NCI-H2107 treated with DMSO at 0.1 percent for 48 hours (cell line): ENCODE results near the gene CRMP1.

ENCODE experiments used
- DNase-seq: peaks from one replicate; lab custom pipeline; 2025; ENCODE audit not compliant: unreplicated experiment; lab: John Stamatoyannopoulos, UW

Gene CRMP1

GRCh38 chr4:5801696-5802095 is 91.2 kb downstream of the CRMP1 start:
- DNase-seq, result no peak

DNA sequence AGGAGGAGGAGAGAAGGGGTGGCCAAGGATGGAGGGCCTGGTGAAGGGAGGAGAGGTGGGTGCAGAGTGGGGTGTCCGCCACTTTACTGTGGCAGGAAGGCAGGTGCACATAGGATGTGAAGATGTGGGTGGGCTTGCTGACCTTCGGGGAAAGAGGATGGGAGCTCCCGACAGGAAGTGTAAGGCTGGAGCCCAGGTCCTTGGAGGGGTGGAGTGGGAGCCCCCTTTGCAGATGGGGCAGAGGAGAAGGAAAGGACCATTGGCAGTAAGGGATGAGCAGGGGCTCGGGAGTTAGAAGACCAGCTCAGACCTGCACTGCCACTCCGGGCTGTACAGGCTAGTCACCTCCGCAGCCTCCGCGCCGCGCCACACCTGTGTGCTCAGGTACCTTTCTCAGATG is 92.4 kb downstream of the CRMP1 start:
- no peak for DNase-seq

DNA sequence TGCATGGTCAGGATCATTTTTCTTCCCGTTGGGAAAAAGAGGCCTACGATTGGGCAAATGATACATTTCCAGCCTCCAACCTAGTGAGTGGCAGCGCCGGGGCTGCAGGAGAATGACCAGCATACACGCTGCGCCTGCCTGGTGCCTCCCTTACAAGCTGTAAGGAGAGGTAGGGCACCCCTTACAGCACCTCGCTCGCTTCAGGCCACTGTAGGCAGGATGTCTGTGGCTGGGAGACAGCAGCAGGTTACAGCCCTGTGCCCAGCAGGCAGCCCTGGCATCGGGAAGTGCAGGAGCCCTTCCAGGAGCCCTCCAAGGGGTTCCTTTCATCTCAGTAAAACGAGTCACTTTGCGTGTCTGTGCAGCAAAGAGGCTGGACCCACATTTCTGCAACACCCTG is 93.5 kb downstream of the CRMP1 start:
- no peak for DNase-seq

- DNase-seq, result no peak
These were observed 93.9 kb downstream of the CRMP1 start for GRCh38 chr4:5798946-5799345.

- DNase-seq, result no peak
These were observed 94.4 kb downstream of the CRMP1 start for GRCh38 chr4:5798462-5798861.

DNA sequence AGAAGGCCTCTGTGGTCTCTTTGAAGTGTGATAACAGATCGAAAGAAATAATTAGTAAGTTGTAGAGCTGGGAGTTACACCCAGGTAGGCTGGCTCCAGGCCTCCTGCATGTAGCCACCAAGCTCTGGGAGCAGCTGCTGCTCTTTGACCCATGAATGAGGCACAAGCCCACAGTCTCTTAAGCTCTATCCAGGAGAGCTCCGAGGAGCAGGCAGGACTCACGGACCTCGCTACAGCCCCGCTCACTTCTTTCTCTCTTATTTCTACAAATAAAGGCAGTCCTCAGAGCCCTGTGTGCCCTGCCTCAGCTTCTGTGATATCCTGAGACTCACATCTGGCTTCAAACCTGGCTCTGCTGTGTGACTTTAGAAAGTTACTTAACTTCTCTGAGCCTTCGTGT is 95.0 kb downstream of the CRMP1 start:
- no peak for DNase-seq

- DNase-seq, result no peak
These were observed 95.9 kb downstream of the CRMP1 start for GRCh38 chr4:5796976-5797375.

- DNase-seq, result no peak
These were observed 97.3 kb downstream of the CRMP1 start for GRCh38 chr4:5795580-5795979.

GRCh38 chr4:5793514-5793913 is 99.4 kb downstream of the CRMP1 start:
- no peak for DNase-seq

DNA sequence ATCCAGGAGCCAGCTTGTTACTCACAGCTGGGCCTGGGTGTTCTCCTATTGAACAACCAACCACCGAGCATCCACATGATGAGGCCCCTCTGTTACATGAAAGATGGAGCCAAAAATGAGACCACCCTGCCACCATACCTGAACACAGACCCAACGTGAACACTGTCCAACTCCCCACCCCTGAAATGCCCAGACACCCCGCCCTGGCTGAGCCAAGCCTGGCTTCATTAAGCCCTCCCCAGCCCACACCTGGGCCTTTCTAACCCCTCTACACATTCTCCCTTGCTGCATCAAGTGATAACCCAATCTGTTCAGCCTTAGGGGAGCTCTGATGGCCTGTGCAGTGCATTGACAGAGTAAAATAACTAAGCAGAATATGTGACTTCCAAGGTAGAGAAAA is 101.2 kb downstream of the CRMP1 start:
- DNase-seq, result no peak

GRCh38 chr4:5790546-5790857 is 102.4 kb downstream of the CRMP1 start:
- no peak for DNase-seq

GRCh38 chr4:5789141-5789540 is 103.7 kb downstream of the CRMP1 start:
- no peak for DNase-seq

DNA sequence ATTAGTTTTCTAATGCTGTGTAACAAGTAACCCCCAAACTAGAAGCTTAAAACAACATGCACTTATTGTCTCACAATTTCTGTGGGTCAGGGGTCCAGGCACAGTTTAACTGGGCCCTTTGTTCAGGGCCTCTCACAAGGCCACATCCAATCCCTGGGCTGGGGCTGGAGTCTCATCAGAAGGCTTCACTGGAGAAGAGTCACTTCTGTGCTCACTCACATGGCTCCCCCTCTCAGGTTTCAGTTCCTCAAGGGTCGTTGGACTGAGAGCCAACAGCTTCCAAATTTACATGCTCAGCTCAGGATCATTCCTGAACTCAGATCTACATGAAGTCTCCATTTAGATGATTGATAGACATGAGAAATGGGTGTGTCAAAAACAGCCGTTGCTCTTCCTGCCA is 104.7 kb downstream of the CRMP1 start:
- no peak for DNase-seq

DNA sequence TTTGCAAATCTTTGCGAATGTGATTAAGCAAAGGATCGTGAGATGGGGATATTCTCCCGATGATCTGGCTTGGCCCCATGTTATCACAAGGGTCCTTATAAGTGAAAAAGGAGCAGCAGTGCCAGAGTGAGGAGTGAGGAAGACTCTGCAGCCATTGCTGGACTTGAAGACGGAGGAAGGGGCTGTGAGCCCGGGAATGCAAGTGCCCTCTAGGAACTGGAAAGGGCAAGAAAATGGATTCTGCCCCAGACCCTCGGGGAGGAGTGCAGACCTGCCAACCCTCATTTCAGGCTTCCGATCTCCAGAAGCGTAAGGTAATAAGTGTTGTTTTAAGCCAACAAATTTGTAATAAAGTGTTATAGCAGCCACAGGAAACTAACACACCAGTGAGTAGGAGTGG is 105.6 kb downstream of the CRMP1 start:
- no peak for DNase-seq

DNA sequence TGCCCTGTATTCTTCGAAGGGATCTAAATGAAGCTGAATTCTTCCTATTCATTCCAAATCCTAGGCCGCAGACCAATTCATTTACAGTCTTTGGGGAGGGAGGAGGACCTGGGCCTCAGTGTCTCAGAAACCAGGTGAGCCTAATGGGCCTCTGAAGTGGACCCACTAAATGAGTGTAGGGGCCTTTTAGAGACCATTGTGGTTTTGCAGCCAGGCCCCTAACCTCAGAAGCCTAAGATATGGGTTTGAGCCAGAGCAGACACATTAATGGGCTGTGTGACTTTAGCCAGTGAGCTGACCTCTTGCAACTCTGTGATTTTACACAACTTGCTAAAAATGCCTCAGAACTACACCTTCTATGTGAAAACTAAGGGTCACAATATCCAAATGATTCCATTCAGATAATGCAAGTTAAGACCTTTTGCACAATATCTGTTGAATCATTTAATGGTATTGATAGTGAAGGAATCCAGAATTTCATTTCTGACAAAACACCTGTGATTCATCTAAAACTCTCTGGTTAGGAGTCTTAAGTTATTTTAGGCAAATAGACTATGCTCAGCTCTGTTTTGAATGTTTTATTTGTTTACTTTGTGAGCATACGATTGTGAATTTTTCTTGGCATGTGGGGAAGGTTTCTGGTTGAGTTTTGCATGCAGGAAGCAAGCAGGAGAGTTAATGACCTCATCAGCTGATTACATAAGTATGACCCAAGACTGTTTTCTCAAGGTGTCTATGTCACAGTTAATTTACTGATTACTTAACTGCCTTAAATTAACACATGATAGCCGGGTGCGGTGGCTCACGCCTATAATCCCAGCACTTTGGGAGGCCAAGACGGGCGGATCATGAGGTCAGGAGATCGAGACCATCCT is 106.8 kb downstream of the CRMP1 start:
- DNase-seq, result no peak

DNA sequence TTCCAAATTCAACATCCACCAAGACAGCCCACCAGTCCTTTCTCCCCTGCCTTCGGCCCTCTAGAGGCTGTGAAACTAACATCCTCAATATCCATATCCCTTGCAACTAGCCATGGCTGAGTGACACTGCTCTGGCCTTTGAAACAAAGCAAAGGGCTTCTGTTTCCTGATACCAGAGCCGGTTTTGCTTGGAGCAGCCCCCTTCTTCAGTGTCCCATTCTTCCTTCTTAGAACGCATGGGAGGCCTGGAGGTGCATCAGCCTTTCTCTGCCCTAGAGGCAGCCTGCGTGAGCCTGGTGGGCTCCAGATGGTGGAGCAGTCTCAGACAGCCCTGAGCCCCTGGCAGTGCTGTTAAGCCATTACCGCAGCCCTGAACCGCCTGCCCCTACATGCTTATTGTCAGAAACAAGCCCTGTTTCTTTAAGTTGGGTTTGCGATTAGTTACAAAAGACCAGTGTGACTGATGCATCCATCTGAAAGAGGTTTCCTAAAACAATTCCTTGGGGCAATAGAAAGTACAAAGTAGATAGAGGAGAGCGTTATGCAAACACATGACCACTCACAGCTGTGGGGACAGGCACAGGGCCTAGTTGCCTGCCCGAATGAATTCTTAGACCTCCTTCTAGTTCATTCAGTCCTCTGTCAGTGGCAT is 107.8 kb downstream of the CRMP1 start:
- DNase-seq, result no peak

- no peak for DNase-seq
These were observed 108.9 kb downstream of the CRMP1 start for GRCh38 chr4:5784021-5784420.

DNA sequence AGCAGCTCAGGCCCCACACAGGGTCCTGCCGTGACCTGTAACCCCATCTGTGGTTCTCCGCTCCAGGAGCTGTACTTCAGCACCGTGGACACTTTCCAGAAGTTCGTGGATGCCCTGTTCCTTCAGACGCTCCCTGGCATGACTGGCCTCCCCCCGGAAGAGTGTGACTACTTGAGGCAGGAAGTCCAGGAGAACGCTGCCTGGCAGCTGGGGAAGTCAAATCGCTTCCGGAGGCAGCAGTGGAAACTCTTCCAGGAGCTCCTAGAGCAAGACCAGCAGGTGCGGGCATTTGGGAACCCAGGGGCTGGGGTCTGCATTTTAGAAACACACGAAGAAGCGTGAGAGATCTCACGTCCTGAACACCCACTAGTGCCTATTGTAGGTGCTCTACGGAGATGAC is 109.4 kb downstream of the CRMP1 start:
- DNase-seq, result no peak

DNA sequence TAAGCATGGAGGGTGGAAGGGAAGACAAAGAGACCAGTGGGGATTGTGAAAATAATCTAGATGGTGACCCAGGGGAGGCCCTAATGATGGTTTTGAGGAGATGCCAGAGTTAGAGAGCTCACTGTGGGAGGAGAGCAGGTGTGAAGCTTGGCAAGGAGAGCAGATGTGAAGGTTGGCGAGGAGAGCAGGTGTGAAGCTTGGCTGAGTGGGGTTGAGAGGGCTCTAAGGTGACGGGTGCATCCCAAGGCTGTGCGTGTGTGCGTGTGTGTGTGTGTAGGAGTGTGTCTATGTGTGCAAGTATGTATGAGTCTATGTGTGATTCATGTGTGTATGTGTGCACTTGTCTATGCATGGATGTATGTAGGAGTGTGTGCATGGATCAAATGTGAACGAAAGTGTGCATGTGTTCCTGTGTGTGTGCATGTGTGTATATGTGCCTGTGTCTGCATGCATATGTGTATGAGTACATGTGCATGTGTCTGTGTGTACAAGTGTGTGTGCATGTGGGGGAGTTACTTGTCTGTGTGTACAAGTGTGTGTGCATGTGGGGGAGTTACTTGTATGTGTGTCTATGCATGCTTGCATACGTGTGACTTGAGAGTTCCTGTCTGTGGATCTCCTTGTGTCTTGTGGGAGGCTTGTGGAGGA is 109.9 kb downstream of the CRMP1 start:
- no peak for DNase-seq

DNA sequence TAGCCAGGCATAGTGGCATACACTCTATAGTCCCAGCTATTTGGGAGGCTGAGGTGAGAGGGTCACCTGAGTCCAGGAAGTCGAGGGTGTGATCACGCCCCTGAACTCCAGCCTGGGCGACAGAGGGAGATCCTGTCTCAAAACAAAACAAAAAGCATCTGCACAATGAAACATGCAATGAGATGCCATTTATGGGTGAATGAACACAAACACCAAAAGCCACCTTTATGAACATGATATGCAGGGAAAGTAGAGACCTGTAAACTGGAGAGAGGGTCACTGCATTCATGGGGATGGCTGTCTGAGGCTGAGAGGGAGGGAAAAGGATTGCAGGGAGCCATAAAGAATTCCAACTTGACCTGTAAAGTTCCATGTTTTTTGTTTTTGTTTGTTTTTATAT is 111.2 kb downstream of the CRMP1 start:
- no peak for DNase-seq

DNA sequence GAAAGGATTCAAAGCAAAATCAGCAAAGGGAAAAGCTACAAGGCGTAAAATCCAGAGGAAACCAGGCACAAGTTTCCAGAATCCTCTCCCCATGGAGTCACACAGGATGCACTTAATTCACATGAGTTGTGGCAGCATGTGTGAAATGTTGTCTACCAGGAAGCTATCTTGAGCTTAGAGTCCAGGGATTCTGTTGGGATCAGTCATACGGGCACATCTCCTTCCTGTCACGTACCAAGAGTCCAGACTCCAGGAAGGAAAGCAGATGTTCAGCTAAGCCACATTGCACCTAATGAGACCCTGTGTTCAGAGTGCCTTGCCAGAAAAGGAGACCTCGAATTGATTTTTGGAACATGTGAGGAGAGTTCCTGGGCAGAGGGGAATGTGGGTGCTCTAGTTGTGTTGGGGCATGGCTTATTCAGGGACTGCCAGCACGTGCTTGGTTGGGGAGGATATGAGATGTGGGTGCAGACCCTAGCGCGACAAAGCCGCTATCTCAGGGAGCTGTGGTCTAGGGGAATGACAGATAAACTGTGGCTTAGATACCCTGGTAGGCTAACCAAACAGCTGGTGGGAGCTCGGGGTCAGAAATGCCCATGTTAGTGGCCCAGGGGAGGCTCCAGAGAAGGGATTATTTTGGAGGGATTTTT is 111.9 kb downstream of the CRMP1 start:
- DNase-seq, result no peak

DNA sequence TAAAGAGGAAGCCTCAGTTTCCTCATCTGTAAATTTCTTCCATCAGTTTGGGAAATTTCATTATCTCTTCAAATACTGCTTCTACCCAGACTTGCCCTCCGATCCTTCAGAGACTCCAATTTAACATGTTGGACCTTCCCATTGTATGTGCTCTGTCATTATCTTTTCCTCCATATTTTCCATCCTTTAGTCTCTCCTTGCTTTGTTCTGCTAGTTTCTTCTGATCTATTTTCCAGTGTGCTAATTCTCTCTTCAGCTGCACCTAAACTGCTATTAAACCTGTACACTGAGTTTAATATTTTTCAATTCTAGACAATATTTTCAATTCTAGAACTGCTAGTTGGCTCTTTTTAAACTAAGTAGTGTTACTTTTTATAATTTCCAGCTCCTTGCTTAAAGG is 116.4 kb downstream of the CRMP1 start:
- no peak for DNase-seq
